Measurements from ENCODE around the gene DDX42.

DNA sequence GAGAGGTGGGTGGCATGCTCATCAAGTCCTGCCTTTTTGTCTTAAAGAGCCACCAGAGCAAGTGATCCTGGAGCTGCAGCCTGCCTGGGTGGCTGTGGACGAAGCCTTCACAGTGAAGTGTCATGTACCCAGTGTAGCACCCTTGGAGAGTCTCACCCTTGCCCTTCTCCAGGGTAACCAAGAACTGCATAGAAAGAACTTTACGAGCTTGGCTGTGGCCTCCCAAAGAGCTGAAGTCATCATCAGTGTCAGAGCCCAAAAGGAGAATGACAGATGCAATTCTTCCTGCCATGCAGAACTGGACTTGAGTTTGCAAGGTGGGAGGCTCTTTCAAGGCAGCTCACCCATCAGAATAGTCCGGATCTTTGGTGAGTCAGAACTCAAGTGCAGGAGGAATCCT, 85.3 kb downstream of the DDX42 start:
- TF ChIP-seq, protein P1, sequence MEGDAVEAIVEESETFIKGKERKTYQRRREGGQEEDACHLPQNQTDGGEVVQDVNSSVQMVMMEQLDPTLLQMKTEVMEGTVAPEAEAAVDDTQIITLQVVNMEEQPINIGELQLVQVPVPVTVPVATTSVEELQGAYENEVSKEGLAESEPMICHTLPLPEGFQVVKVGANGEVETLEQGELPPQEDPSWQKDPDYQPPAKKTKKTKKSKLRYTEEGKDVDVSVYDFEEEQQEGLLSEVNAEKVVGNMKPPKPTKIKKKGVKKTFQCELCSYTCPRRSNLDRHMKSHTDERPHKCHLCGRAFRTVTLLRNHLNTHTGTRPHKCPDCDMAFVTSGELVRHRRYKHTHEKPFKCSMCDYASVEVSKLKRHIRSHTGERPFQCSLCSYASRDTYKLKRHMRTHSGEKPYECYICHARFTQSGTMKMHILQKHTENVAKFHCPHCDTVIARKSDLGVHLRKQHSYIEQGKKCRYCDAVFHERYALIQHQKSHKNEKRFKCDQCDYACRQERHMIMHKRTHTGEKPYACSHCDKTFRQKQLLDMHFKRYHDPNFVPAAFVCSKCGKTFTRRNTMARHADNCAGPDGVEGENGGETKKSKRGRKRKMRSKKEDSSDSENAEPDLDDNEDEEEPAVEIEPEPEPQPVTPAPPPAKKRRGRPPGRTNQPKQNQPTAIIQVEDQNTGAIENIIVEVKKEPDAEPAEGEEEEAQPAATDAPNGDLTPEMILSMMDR (IDR thresholded peaks at IDR 0.05), result no peak
- TF ChIP-seq POLR2AphosphoS5 (IDR thresholded peaks at IDR 0.05) (no peak), POLR2A (IDR thresholded peaks at IDR 0.05) (no peak)
